Liver (tissue), 3 donors: ENCODE measurements around the gene LAMC3.
"Not testable (repeated sequence)": the region's sequence is repeated elsewhere in the genome, so short reads cannot be mapped to it uniquely, and the experiment has no call there.

Experiments used
- FOXA1 ChIP-seq: IDR thresholded peaks from 2 replicates; pipeline ENCODE4 v1.6.1; 2016; ENCODE audit warnings: antibody characterized with exemption
- GABPA ChIP-seq, 2 donors: IDR thresholded peaks in 1 of 2; conservative IDR thresholded peaks in 1 of 2; 2 replicates each; pipeline ENCODE4 v1.6.1; 2016; ENCODE audit warnings: antibody characterized with exemption in 2 of 2, mild to moderate bottlenecking in 1 of 2, moderate library complexity in 1 of 2
- HNF4A ChIP-seq, 2 donors: conservative IDR thresholded peaks; 2 replicates each; pipeline ENCODE4 v1.6.1; 2016; ENCODE audit warnings: antibody characterized with exemption in 2 of 2, mild to moderate bottlenecking in 2 of 2
- HNF4G ChIP-seq: IDR thresholded peaks from 2 replicates; pipeline ENCODE4 v1.6.1; 2016; ENCODE audit warnings: antibody characterized with exemption
- TAF1 ChIP-seq: conservative IDR thresholded peaks from 2 replicates; pipeline ENCODE4 v1.6.1; 2016; ENCODE audit warnings: antibody characterized with exemption, mild to moderate bottlenecking
- YY1 ChIP-seq: IDR thresholded peaks from 2 replicates; pipeline ENCODE4 v1.6.1; 2016; ENCODE audit warnings: antibody characterized with exemption, mild to moderate bottlenecking
- TF ChIP-seq, protein P1 (sequence below): IDR thresholded peaks from 2 replicates; pipeline ENCODE4 v1.6.1; 2016; ENCODE audit warnings: antibody characterized with exemption, mild to moderate bottlenecking
- TF ChIP-seq, protein P2 (sequence below): fragments of 150-350 bp; IDR thresholded peaks from 2 replicates; pipeline ENCODE4 v1.5.1; 2017; ENCODE audit warnings: improper control_type of control experiment, low read depth, low read length; ENCODE audit not compliant: missing input control
- donor health status: healthy.
- donor health status: healthy.

DNA sequence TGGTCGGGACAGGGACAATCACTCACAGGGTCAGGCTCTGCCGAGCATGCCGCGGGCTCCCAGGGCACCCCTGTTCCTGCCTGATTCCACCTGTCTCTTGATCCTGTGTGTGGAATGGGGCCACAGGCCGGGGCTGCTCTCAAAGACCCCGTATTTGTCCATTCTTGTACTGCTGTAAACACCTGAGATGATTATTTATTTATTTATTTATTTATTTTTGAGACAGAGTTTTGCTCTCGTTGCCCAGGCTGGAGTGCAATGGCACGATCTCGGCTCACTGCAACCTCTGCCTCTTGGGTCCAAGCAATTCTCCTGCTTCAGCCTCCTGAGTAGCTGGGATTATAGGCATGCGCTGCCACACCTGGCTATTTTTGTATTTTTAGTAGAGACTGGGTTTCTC lies 25.8 kb downstream of the LAMC3 start:
- TF ChIP-seq, protein P1, sequence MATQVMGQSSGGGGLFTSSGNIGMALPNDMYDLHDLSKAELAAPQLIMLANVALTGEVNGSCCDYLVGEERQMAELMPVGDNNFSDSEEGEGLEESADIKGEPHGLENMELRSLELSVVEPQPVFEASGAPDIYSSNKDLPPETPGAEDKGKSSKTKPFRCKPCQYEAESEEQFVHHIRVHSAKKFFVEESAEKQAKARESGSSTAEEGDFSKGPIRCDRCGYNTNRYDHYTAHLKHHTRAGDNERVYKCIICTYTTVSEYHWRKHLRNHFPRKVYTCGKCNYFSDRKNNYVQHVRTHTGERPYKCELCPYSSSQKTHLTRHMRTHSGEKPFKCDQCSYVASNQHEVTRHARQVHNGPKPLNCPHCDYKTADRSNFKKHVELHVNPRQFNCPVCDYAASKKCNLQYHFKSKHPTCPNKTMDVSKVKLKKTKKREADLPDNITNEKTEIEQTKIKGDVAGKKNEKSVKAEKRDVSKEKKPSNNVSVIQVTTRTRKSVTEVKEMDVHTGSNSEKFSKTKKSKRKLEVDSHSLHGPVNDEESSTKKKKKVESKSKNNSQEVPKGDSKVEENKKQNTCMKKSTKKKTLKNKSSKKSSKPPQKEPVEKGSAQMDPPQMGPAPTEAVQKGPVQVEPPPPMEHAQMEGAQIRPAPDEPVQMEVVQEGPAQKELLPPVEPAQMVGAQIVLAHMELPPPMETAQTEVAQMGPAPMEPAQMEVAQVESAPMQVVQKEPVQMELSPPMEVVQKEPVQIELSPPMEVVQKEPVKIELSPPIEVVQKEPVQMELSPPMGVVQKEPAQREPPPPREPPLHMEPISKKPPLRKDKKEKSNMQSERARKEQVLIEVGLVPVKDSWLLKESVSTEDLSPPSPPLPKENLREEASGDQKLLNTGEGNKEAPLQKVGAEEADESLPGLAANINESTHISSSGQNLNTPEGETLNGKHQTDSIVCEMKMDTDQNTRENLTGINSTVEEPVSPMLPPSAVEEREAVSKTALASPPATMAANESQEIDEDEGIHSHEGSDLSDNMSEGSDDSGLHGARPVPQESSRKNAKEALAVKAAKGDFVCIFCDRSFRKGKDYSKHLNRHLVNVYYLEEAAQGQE, result not testable (repeated sequence)
- not testable (repeated sequence) for TF ChIP-seq HNF4A (conservative IDR thresholded peaks at IDR 0.05); TAF1; FOXA1; HNF4G; YY1; GABPA (IDR thresholded peaks at IDR 0.05 in 1 of 2, conservative IDR thresholded peaks at IDR 0.05 in 1 of 2)
- TF ChIP-seq, protein P2, sequence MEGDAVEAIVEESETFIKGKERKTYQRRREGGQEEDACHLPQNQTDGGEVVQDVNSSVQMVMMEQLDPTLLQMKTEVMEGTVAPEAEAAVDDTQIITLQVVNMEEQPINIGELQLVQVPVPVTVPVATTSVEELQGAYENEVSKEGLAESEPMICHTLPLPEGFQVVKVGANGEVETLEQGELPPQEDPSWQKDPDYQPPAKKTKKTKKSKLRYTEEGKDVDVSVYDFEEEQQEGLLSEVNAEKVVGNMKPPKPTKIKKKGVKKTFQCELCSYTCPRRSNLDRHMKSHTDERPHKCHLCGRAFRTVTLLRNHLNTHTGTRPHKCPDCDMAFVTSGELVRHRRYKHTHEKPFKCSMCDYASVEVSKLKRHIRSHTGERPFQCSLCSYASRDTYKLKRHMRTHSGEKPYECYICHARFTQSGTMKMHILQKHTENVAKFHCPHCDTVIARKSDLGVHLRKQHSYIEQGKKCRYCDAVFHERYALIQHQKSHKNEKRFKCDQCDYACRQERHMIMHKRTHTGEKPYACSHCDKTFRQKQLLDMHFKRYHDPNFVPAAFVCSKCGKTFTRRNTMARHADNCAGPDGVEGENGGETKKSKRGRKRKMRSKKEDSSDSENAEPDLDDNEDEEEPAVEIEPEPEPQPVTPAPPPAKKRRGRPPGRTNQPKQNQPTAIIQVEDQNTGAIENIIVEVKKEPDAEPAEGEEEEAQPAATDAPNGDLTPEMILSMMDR, result not testable (repeated sequence)
